MM.1S (cell line): Measurements from ENCODE around the gene SUSD1.

Experiments
- DNase-seq: peaks from one replicate; pipeline ENCODE4 v3.0.0-alpha.2; 2015
- H2AFZ ChIP-seq: fragments of 300-600 bp; sonication (generic); 2 replicates; pipeline ENCODE4 v1.6.0; 2016; ENCODE audit warnings: antibody characterized with exemption, low read length
- H3F3A ChIP-seq: fragments of 300-600 bp; sonication (generic); 2 replicates; pipeline ENCODE4 v1.6.1; 2016; ENCODE audit warnings: mild to moderate bottlenecking, antibody characterized with exemption, low read length, moderate library complexity, mixed read lengths; ENCODE audit not compliant: insufficient read depth
- H3K27ac ChIP-seq: fragments of 300-600 bp; sonication (generic); 2 replicates; pipeline ENCODE4 v1.5.1; 2016; ENCODE audit warnings: mild to moderate bottlenecking, low read length
- H3K27me3 ChIP-seq: fragments of 300-600 bp; sonication (generic); replicated peaks from 2 replicates; pipeline ENCODE4 v1.6.0; 2016; ENCODE audit warnings: low read length; ENCODE audit not compliant: insufficient read depth
- H3K36me3 ChIP-seq: fragments of 300-600 bp; sonication (generic); replicated peaks from 2 replicates; pipeline ENCODE4 v1.6.1; 2016; ENCODE audit warnings: mild to moderate bottlenecking, low read length, mixed read lengths; ENCODE audit not compliant: insufficient read depth
- H3K4me1 ChIP-seq: fragments of 300-600 bp; sonication (generic); 2 replicates; pipeline ENCODE4 v1.6.1; 2016; ENCODE audit warnings: low read length, mixed read lengths
- H3K4me2 ChIP-seq: fragments of 300-600 bp; sonication (generic); 2 replicates; pipeline ENCODE4 v1.6.0; 2016; ENCODE audit warnings: low read depth, low read length
- H3K4me3 ChIP-seq: fragments of 300-600 bp; sonication (generic); 2 replicates; pipeline ENCODE4 v1.5.1; 2016; ENCODE audit warnings: low read length, mixed read lengths
- H3K79me2 ChIP-seq: fragments of 300-600 bp; sonication (generic); 2 replicates; pipeline ENCODE4 v1.6.1; 2016; ENCODE audit warnings: mixed run types, low read length, mixed read lengths
- H3K9ac ChIP-seq: fragments of 300-600 bp; sonication (generic); 2 replicates; pipeline ENCODE4 v1.6.1; 2016; ENCODE audit warnings: low read length, mixed read lengths
- H3K9me2 ChIP-seq: fragments of 300-600 bp; sonication (generic); replicated peaks from 2 replicates; pipeline ENCODE4 v1.6.1; 2016; ENCODE audit warnings: mild to moderate bottlenecking, low read length, mixed read lengths; ENCODE audit not compliant: insufficient read depth
- H3K9me3 ChIP-seq: fragments of 300-600 bp; sonication (generic); replicated peaks from 2 replicates; pipeline ENCODE4 v1.6.1; 2016; ENCODE audit warnings: mild to moderate bottlenecking, low read length, mixed read lengths; ENCODE audit not compliant: insufficient read depth
- H4K20me1 ChIP-seq: fragments of 300-600 bp; sonication (generic); 2 replicates; pipeline ENCODE4 v1.6.1; 2016; ENCODE audit warnings: mild to moderate bottlenecking, low read length, moderate library complexity, mixed read lengths; ENCODE audit not compliant: insufficient read depth
- CTCF ChIP-seq: fragments of 300-600 bp; sonication (generic); IDR thresholded peaks from 2 replicates; pipeline ENCODE4 v1.5.1; 2016; ENCODE audit warnings: antibody characterized with exemption, low read length, mixed read lengths
- EZH2 ChIP-seq: fragments of 300-600 bp; sonication (generic); optimal IDR thresholded peaks from 2 replicates; pipeline ENCODE3; 2017; ENCODE audit warnings: low read depth, mild to moderate bottlenecking, antibody characterized with exemption, low read length, mixed read lengths
- EZH2phosphoT487 ChIP-seq: fragments of 300-600 bp; sonication (generic); IDR thresholded peaks from 2 replicates; pipeline ENCODE4 v1.6.1; 2018; ENCODE audit warnings: antibody characterized with exemption, low read length

SUSD1 gene

GRCh38 chr9:112087506-112087905, 87.6 kb downstream of the SUSD1 start:
- H3K27ac ChIP-seq: no peak overlapping the region
- H3K27me3 ChIP-seq: no peaks in the 10 kb centered on the region
- no peak overlapping the region for H3K9ac ChIP-seq
- no peaks in the 10 kb centered on the region for H3K36me3 ChIP-seq
- H3F3A ChIP-seq: no peaks in the 10 kb centered on the region
- no peaks in the 10 kb centered on the region for H4K20me1 ChIP-seq
- no peak overlapping the region for H3K4me2 ChIP-seq
- no peak overlapping the region for H2AFZ ChIP-seq
- 0 out of 2 replicates have a peak, but pooled peaks cover 2% of the 10 kb centered on the region for H3K4me1 ChIP-seq
- no peaks in the 10 kb centered on the region for H3K9me3 ChIP-seq
- H3K79me2 ChIP-seq: no peaks in the 10 kb centered on the region
- DNase-seq: no peak
- H3K4me3 ChIP-seq: no peak overlapping the region
- no peaks in the 10 kb centered on the region for H3K9me2 ChIP-seq
- TF ChIP-seq EZH2phosphoT487 (no peak), CTCF (no peak), EZH2 (no peak)

- no peaks in the 10 kb centered on the region for H3K9me2 ChIP-seq
- no peaks in the 10 kb centered on the region for H4K20me1 ChIP-seq
- TF ChIP-seq EZH2phosphoT487: no peak
- TF ChIP-seq CTCF: peak; percentile 48
- no peaks in the 10 kb centered on the region for H3K9me3 ChIP-seq
- H3K27me3 ChIP-seq: no peaks in the 10 kb centered on the region
- no peak overlapping the region for H2AFZ ChIP-seq
- 0 out of 2 replicates have a peak, but pooled peaks cover 2% of the 10 kb centered on the region for H3K4me1 ChIP-seq
- no peak for DNase-seq
- no peaks in the 10 kb centered on the region for H3K36me3 ChIP-seq
- H3K4me2 ChIP-seq: no peak overlapping the region
- no peak overlapping the region for H3K27ac ChIP-seq
- no peak overlapping the region for H3K4me3 ChIP-seq
- no peak overlapping the region for H3K9ac ChIP-seq
- H3F3A ChIP-seq: no peaks in the 10 kb centered on the region
- no peaks in the 10 kb centered on the region for H3K79me2 ChIP-seq
Measured at GRCh38 chr9:112086627-112087026, 88.5 kb downstream of the SUSD1 start.

GRCh38 chr9:112084907-112085306, 90.2 kb downstream of the SUSD1 start:
- H3K9me3 ChIP-seq: no peaks in the 10 kb centered on the region
- no peak for DNase-seq

More at GRCh38 chr9:112084907-112085306, 90.2 kb downstream of the SUSD1 start:
- TF ChIP-seq CTCF: no peak
- TF ChIP-seq EZH2phosphoT487: no peak
- TF ChIP-seq EZH2: no peak
- Histone ChIP-seq H3K4me1 (0 out of 2 replicates have a peak, but pooled peaks cover 2% of the 10 kb centered on the region), H2AFZ (no peak overlapping the region), H4K20me1 (no peaks in the 10 kb centered on the region), H3K4me3 (no peak overlapping the region), H3K27me3 (no peaks in the 10 kb centered on the region), H3F3A (no peaks in the 10 kb centered on the region), H3K79me2 (no peaks in the 10 kb centered on the region), H3K4me2 (no peak overlapping the region), H3K27ac (no peak overlapping the region), H3K36me3 (no peaks in the 10 kb centered on the region), H3K9me2 (no peaks in the 10 kb centered on the region), H3K9ac (no peak overlapping the region)
